Epithelial cell of esophagus (primary cell): ENCODE measurements around the gene ZMAT3.

Experiments
- DNase-seq: peaks from one replicate; pipeline ENCODE4 v3.0.0; 2010; ENCODE audit warnings: low read depth
- H3K4me3 ChIP-seq: 2 replicates; pipeline ENCODE4 v1.5.1; 2011; ENCODE audit warnings: mild to moderate bottlenecking, low read length, control low read depth
- CTCF ChIP-seq: IDR thresholded peaks from 2 replicates; pipeline ENCODE4 v1.5.1; 2011; ENCODE audit warnings: low read depth, mild to moderate bottlenecking, low read length, control low read depth, inconsistent platforms; ENCODE audit not compliant: insufficient read depth; ENCODE audit errors: missing control alignments

The ZMAT3 gene

GRCh38 chr3:179020112-179020511 lies 51.5 kb downstream of the ZMAT3 start:
- no peak for TF ChIP-seq CTCF
- DNase-seq: no peak
- no peak overlapping the region for H3K4me3 ChIP-seq

- TF ChIP-seq CTCF: no peak
- no peak overlapping the region for H3K4me3 ChIP-seq
- no peak for DNase-seq
Measured at GRCh38 chr3:179018808-179019207, 52.8 kb downstream of the ZMAT3 start.

GRCh38 chr3:179016979-179017670 lies 54.5 kb downstream of the ZMAT3 start:
- H3K4me3 ChIP-seq: no peak overlapping the region
- no peak for DNase-seq
- no peak for TF ChIP-seq CTCF

- peak; percentile 79 for DNase-seq
- H3K4me3 ChIP-seq: no peak overlapping the region
- peak; percentile 83 for TF ChIP-seq CTCF
Measured at GRCh38 chr3:179015551-179016020, 56.0 kb downstream of the ZMAT3 start.

GRCh38 chr3:179005706-179006105 lies 65.9 kb downstream of the ZMAT3 start:
- peak; percentile 61 for DNase-seq
- TF ChIP-seq CTCF: no peak
- H3K4me3 ChIP-seq: no peak overlapping the region

GRCh38 chr3:179005213-179005612 lies 66.4 kb downstream of the ZMAT3 start:
- no peak overlapping the region for H3K4me3 ChIP-seq
- DNase-seq: no peak
- no peak for TF ChIP-seq CTCF

- H3K4me3 ChIP-seq: no peak overlapping the region
- TF ChIP-seq CTCF: no peak
- DNase-seq: no peak
Measured at GRCh38 chr3:179000659-179001058, 71.0 kb downstream of the ZMAT3 start.
